Central memory CD4-positive, alpha-beta T cell (primary cell): ENCODE measurements around the gene IPPK.

Experiments used
- DNase-seq: peaks from one replicate; pipeline ENCODE4 v3.0.0; 2022

The IPPK gene

DNA sequence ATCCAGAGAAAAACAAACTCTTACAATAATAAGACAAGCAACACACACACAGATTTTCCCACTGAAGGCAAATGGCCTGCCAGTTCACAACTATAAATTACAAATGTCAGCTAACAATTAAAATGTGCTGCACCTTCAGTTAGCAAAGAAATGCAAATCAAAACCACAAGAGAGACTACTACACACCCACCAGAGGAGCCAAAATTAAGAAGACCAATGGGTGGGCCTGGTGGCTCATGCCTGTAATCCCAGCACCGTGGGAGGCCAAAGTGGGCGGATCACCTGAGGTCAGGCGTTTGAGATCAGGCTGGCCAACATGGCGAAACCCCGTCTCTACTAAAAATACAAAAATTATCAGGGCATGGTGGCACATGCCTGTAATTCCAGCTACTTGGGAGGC is 15.1 kb upstream of the IPPK start:
- no peak for DNase-seq

DNA sequence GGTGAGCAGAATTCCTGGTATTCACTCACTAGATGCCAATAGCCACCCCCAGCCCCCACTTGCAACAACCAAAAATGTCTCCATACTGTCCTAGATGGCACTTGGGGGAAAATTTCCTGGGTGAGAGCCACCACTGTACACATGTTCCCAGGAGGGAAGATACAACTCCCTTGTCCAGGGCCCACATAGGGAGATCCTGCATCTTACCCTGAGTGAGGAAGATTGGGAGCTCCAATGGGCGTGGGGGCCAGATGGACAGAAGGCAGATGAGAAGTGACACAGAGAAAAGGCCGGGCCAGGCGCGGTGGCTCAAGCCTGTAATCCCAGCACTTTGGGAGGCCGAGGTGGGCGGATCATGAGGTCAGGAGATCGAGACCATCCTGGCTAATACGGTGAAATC is 12.3 kb upstream of the IPPK start:
- no peak for DNase-seq

DNA sequence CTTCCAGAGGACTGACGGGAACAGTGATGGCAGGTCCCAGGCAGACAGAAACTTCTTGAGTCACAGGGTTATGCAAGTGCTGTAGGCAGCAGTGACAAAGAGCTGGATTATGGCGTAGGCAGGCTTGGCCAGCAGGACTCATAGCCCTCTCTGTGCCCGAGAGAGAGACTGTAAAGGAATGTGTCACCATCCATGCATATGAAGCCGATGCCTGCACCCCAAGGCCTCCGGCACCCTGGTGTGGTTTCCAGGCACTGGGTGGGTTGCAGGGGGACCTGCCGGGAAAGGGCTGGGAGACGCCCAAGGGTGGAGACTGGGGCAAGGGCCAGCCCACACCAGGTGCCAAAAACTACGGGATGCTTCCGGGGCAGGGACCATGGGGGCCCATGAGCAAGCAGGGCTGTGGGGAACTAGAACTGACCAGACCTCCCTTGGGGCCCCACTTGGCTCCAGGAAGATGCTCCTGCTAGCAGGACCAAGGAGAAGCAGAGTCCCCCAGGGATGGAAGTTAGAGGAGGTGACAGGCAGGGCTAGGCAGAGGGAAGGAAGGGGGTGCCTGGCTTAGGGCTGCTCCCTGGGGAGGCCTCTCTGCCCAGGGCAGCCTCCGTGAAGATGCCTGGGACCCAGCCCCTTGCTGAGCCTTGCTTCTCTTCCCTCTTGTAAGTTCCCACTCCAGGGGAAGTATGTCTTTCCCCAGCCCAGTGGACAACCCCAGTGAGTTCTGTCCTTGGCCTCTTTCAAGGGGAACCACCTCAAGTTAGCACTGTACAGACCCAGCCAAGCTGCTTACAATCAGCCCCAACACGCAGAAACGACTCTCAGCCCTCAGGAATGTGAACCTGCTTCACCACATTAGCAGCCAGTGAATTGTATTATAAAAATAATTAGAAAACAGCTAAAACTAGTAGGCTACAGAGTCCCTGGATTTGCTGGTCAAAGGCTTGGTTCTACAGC is 10.5 kb upstream of the IPPK start:
- no peak for DNase-seq

DNA sequence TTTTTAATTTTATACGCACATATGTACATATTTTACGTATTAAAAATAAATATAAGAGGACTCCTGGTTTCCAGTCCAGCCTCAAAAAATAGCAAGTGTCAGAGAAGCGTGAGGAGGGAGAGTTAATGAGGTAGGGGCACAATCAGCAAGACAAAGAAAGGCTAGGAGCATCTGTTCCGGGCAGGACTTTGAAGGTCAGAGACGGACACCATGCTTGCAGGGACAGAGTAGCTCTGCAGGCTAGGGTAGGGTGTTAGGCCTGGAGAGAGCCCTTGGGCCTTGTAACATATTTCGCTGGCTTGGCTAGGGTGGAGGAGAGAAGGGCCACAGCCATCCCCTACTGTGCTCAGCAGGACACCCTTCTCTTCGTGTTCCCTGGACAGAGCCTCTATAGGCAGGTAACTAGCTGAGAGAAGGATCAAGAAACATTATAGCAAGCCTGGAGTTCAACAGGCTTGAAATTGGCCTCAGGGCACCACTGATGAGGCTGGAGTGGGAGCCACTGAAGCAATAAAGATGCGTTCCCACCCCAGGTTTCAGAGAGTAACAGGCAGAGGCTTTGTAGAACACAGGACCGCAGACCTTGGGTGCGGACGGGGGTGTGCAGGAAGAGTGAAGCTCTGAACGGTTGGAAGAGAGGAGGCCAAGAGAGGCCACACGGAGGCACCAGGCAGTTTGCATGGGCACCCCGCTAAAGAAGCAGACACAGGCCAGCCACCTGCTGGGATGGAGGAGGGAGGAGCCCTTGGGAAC is 9.7 kb upstream of the IPPK start:
- DNase-seq: no peak

DNA sequence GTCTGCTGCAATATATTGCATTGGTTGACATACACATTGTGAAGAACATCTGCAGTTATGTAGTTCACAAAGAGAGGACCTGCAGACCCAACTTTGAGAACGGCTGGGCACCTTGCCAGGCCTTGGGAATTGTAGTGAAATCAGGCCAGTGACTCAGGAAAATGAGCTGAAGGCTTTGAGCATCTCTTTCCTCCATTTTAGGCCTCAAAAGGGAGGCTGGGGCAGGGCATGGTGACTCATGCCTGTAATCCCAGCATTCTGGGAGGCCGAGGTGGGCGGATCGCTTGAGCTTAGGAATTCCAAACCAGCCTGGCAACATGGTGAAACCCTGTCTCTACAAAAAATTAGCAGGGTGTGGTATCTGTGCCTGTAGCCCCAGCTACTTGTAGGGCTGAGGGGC is 1.4 kb upstream of the IPPK start:
- no peak for DNase-seq

DNA sequence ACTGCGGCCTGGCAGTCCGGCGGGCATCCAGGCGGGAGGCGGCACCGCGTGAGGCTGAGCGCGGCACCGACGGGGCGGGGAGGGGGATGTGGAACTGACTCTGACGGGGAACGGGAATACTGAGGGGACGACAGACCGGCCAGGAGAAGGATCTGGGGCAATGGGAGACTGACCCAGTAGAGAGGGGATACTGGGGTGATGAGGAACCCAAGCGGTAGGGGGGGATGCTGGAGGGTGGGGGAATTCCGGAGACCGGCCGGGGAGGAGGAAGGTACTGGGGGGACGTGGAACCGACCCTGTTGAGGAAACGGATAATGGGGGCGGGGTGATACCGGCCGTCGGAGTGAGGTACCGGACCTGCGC is 423 bp downstream of the IPPK start:
- DNase-seq: peak; percentile 4

DNA sequence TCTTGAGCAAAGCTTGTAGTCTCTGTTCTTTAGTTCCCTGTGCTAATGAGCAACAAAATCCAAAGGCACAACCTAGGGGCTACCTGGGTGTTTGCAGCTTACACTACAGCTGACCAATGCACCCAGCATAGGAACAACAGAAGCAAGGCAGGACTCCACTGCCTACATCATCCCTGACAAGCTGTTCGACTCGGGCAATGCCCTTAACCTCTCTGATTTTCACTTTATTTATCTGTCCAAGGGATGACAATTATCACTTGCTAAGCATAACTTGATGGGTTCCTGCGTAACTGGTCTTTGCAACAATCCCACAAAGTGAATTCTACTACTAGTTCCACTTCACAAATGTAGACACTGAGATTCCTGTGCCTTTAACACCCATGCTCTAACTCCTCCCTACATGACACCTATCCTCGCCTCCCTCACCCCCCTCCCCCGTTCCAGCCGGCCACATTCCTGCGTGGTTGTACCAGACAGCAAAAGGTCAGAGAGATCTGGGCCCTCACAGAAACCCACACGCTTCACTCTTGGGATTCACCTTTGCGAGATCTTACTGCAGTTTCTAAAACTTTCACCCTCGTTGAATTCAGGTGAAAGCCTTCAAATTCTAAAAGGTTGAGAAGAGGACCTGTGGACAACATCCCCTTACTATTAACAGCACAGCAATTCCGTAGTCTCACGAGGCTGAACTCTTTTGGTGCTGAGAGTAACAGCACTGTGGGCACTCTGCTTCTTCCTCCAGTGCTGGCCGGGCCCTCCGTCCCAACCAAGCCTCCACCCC is 995 bp downstream of the IPPK start:
- no peak for DNase-seq

DNA sequence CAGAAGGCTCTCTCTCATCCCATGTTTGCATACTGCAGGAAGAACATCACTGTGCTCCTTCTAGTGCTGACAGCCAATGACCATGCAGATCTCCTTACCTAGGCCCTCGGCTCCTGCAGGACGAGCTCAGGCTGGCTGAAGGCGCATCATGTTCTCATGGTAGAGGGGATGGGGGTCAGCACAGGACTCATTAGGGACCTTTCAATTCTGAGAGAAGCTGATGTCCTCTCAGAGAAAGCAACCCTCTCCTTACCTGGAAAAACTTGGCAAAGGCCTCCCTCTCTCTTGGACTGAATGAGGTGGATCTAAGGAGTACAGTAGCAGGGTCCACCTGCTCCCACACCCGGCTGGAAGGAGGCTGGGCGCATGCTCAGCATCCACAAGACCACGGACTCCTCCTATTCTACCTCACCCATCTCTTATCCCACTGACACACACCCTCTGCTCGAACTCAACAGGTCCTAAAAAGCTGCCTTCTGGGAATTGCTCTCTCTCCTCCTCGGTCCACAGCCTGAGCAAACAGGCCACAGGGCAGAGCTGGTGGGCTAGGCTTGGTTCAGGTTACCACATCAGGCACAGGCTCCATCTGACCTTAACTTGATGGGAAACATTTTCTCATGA is 2.9 kb downstream of the IPPK start:
- no peak for DNase-seq

DNA sequence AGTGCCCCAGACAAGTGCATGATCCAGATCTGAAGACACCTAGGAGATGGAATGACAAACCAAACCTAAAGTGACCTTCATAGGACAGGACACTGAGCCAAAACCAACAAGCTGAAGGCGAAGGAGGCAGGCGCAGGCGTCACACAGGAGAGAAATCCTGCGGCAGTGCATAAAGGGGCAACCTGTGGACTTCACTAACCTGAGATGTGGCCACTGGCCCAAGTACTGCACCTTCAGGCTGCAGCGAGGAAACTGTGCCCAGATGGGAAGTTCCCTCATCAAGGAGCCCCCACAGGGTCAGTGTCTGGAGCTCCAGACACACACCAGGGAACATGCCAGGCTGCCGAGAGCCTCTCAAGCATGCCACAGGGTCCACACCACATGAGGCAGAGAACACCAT is 3.7 kb downstream of the IPPK start:
- no peak for DNase-seq

DNA sequence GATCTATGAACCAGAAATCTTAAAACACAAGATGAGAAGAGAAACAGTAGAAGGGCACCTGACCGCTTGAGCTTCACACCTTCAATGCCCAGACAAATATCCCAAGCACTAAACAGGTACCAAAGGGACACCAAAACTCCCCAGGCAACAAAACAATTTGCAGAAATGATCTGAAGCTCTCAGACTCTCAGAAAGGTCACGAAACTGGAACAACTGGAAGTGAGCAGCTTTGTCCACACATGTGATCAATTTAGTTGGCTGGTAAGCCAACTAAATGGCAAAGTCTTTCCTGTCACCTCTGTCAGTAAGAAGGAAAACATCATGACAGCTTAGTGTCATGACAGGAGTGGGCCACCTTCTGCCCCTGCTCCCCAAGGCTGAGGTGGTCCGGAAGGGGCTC is 4.1 kb downstream of the IPPK start:
- no peak for DNase-seq

DNA sequence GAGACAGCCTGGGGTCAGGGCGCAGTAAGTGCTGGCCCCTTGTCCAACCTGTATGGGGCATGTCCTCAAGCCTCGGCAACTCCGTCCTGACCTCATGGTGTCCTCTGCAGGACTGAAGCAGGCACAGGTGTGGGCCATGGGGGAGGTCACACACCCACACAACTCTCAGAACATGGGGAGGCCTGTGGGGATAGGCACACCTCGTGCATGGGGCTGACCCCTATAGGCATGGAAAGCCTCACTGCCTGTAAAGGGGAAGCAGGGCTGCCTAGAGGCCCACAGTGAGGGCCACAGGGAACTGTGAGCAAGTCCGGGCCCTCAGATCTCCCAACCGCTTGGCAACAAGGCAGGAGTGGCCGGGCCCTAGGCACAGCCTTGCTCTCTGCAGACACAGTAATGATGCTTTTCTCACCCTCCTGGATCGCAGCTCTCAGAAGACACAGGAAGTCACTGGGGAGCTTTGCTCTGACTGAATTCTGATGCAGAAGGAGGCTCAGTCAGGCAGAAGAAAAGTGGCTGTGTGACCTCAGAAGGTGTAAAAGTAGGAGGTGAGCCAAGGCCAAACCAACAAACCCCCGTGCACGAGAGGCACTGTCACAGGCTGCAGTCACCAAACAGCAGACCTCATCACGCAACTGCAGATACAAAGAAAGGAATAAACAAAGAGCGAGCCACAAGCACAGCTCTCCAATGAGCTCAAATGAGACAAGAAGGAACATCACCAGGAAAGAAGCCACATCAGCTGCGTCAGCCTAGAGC is 5.4 kb downstream of the IPPK start:
- no peak for DNase-seq

DNA sequence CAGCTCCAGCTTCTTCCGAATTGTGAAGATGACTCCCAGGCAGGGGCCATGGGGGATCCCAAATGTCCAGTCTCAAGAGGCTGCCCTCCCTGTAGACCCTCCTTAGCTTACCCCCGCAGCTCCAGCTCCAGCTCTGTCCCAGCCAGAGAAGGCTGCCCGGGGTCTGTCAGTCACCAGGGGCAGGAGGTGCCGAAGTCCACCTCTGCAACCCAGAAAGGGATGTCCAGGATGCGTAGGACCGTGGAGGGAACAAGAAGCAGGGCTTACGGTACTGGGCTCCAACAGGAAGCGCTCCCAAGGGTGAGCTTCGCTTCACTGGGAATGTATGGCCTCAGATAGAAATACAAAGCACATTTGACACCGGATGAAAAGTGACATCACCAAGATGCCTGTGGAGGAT is 6.0 kb downstream of the IPPK start:
- DNase-seq: no peak

DNA sequence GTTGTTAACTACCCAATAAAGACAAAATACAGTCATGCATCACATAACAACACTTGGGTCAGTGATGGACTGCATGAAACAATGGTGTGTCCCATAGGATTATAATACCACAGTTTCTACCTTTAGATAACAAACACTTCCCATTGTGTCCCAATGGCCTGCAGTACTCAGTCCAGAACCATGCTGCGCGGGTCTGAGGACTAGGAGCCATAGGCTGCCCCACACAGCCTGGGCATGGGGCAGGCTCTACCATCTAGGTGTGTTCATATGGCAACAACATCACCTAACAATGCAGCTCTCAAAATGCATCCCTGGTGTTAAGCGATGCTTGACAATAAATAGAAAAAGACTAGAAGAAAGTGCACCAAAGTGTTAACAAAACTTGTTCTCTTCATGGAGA is 6.8 kb downstream of the IPPK start:
- no peak for DNase-seq

DNA sequence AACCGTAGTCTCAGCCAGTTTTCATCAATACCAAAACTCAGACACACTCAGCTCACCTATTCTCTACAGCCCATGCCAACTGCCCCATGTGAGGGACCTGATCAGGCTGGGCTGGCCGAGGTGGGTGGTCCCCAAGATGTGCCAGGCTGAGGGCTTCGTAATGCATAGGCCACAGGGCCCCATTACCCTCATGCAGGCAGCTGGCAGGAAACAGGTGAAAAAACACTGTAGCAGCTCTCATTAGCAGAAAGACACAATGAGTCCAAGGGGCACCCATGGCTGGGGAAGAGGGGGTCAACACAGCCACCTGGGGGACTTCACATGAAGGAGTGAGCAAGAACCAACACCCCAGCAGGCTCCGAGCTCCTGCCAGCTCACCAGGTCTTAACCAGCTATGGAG is 8.2 kb downstream of the IPPK start:
- DNase-seq: no peak

DNA sequence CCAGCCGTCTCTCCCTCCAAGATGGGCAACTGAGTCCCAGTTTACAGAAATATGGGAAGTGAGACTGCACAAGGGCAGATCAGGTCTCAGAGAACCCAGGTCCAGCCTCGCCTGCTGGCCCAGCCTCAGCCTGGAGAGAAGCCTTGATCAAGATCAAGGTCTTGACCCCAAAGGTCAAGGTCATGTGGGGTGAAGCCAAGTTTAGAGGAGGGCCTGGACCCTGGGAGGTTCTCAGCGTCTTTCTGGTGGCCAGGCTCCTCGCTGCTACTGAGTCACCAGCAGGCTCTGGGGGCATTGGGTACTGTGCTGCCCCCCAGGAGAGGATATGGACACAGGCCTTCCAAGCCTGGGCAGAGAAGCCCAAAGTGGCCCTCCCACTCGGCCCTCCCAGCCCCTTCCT is 8.8 kb downstream of the IPPK start:
- DNase-seq: no peak

DNA sequence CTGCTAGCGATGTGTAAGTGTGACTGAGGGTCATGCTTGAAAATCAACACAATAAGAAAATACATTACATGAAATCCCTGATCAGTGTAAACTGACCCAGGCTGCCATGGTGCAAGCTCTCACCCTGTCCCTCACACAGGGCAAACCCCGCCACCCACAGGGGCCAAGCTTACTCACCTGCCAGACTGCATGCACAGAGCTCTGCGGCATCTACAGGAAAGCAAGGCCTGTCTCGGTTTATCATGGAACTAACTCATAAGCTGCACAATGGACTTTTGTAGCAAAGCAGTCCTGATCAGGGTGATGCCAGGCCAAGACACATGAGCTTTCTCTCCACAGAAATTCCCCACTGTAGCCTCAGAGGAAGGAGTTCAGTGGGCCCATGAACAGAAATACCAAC is 9.7 kb downstream of the IPPK start:
- DNase-seq: no peak

DNA sequence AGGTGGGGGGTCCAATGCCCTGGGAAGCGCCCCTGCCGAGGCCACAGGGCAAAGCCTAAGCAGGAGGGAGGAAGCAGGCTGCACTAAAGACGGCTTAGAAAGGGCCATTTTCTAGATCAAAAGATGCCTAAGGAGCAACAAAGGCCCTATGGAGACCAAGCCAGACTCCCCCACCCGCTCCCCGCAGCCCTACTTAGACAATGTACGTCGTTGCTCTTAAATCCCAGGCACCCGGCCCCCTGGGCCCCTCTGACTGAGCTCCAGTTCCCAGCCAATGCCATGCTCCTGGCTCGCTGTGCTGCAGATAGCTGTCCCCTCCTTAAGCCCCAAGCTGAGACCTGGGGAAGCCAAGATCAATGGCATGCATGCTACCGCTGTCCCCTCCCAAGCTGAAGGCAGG is 10.3 kb downstream of the IPPK start:
- no peak for DNase-seq

DNA sequence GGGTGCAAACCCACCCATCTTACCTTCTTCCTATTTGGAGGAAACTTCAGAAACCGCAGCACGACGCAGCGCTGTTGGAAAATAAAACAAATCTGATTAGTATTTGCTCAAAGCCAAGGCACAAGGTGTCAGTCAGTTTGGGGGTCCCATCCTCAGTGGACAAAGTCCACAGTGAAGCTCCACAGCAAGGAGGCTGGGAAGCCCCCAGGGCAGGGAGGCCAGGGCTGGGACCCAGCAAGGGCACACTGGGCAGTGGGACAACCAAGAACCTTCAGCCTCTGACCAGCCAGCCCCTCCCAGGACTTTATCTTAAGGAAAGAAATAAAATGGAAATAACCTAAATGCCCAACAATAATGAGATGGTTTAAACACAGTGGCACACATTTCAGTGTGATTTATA is 11.3 kb downstream of the IPPK start:
- no peak for DNase-seq

DNA sequence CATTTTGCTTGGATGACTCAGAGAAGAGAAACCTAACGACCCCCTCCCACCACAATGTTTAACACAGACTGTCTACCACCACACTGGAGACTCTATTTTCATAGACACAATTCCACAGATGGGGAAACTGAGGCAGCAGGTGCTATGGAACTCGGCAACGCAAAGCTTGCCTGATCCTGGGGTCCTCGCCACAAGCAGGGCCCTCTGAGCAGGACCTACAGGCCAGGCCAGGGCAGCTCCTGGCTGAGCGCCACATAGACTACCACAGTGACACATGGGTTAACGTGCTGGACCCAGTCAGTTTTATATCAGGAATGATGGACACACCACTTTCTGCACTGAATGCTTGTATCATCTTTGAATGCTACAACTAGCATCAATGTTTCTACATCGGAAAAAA is 11.8 kb downstream of the IPPK start:
- no peak for DNase-seq

DNA sequence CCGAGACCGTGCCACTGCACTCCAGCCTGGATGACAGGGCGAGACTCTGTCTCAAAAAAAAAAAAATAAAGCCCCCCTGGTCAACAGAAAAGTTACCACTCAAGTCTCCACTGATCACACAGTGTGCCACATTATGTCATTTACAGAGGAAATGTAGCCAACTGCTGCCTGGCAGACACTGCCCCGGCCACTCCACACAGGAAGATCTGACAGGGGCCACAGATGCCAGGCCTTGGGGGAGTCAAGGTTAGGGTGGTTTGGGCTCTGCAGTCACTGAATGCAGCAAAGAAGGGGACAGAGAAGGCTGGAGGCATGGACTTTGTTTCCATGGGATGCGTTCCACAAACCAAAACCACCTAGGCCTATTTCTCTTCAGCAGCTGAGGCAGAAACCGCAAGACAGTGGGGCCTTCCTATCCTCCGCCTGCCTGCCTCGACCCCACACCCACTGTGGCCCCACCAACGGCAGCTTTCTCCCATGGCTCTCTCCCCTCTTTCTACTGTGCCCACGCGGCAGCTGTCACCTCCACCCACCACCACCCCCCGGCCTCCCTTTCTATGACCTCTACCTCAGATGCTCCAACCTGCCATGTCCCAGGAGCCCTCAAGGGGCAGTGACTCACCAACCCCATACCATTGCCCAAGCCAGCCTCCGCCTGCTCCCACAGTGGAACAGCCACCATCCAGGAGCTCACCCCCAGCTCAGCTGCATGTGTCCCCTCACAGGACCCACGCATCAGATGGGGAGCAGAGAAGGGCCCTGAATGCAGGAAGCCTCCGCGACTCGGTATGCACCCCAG is 12.4 kb downstream of the IPPK start:
- no peak for DNase-seq

DNA sequence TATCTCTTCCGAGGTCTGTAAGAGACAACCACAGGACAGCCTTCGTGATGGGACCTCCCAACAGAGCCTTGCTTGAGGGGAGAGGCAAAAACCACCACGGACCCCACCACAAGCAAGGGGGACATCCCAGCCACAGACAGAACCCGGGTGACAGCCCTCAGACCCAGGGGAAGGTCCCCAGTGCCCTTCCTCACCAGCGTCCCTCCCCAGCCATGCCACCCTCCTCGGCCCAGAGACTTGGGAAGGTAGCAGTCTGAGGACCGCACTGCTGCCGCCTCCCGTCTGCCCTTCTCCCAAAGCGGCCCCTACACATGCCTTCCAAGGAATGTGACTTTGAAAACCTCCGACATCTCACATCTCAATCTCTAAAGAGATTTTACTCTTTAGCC is 13.4 kb downstream of the IPPK start:
- no peak for DNase-seq
